Measurements from ENCODE around the gene RETREG1.

DNA sequence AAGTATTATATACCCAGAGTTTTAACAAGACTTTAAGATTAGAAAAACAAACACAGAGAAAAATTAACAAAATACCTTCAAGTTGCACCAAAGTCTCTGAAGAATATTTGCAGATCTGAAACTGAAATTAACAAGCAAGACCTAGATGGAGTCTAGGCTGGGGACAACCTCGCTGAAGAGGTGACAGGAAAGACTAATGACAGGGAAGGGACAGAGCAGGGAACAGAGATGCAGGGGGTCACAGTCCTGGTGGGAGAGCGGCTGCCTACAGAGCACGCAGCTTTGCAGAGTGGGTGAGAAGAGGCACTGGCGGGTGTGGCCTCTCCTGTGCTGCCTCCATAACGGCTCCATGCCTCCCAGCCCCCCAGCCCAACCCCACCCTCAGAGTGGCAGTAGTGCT is 13.5 kb downstream of the RETREG1 start:
- TF ChIP-seq, protein P1, sequence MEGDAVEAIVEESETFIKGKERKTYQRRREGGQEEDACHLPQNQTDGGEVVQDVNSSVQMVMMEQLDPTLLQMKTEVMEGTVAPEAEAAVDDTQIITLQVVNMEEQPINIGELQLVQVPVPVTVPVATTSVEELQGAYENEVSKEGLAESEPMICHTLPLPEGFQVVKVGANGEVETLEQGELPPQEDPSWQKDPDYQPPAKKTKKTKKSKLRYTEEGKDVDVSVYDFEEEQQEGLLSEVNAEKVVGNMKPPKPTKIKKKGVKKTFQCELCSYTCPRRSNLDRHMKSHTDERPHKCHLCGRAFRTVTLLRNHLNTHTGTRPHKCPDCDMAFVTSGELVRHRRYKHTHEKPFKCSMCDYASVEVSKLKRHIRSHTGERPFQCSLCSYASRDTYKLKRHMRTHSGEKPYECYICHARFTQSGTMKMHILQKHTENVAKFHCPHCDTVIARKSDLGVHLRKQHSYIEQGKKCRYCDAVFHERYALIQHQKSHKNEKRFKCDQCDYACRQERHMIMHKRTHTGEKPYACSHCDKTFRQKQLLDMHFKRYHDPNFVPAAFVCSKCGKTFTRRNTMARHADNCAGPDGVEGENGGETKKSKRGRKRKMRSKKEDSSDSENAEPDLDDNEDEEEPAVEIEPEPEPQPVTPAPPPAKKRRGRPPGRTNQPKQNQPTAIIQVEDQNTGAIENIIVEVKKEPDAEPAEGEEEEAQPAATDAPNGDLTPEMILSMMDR (IDR thresholded peaks at IDR 0.05) = no peak
- TF ChIP-seq POLR2A (IDR thresholded peaks at IDR 0.05) = no peak

Measured in lower leg skin (tissue), 3 donors.